Medulla oblongata (tissue), 1 donor: ENCODE measurements around the gene NKX6-2.
"Not testable (repeated sequence)": the region's sequence is repeated elsewhere in the genome, so short reads cannot be mapped to it uniquely, and the experiment has no call there.

Experiments used
- DNase-seq: peaks from one replicate; pipeline ENCODE4 v3.0.0-alpha.2; 2015; ENCODE audit errors: extremely low spot score

Gene NKX6-2

DNA sequence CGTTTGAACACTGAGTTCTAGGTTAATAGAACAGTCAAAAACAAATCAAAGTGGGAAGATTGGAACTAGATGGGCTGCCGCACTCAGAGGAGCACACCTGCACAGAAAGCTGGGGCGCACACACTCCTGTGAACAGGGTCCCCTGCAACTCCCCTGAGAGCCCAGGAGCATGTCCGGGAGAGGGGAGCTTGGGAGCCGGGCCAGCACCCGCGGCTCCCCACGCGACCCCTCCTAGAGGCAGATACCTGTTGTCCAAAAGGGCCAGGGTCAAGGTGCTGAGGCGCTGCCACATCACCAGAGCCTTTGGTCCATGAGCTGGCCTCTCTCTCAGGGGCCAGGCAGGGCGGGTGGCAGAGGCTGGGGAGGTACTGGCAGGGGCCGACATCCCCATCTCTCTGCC, 5.6 kb downstream of the NKX6-2 start:
- DNase-seq, result no peak

DNA sequence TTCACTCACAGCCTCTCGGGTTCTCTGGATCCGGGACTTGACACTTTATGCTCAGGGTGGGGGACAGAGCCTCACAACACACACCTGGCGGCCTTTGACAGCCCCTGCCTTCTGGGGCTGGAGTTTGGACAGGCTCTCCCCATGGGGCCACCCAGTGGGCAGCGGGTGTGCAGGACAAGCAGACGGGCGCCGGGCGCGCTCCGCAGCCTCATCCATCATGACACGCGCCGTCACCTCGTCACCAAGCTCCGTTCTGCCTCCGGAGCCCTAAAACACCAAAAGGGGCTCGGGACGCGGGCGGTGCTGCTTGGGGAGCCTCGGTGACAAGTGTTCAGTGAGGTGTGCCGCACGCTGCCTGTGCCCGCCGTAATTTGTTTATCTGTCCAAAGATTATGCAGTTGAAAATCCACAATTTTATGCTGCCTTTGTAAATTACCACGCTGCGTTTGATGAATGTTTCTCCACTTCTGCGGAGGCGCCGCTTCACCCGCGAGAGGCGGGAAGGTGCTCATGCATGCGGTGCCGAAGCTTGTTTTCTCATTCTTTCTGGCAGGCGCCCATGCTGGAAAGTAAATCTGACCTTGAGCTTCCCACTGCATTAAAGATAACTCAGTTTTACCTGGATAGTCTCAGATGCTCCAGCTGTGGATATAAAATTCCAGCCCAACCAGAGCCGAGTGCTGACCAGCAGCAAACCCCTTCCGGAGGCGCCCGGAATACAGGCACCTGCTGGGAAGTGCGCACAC, 6.2 kb downstream of the NKX6-2 start:
- DNase-seq, result no peak

DNA sequence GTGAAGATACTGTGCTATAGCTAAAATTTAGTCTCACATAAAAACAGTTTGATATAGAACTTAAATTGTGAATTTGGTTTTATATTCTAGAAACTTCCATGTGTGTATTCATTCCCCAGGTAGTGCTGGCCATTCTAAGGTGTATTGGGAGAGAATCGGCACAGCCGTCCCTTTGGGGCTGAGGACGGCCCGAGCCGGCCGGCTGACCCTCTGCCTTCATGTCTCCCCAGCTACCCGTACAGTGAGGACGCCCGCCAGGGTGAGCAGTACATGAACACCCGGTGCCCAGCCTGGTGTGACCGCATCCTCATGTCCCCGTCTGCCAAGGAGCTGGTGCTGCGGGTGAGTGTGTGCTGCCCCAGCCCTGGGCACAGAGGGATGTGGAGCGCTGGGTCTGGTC, 8.5 kb downstream of the NKX6-2 start:
- no peak for DNase-seq

DNA sequence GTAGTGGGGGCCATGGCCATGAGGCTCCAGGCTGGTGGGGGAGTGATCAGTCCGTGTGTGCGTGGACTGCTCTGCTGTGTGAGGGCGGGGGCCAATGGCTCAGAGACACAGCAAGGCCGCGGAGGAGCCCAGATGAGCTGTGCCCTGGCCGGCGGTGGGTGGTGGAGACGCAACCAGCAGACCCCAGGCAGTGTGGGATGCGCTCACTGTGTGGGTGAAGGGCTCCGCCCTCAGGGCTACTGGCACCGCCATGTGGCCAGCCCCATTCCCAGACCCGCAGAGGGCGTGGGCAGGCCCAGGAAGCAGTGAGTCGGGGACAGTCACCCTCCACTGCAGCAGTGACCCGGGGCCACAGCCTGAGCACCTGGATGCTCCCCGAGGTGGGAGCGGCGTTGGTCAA, 9.1 kb downstream of the NKX6-2 start:
- no peak for DNase-seq

DNA sequence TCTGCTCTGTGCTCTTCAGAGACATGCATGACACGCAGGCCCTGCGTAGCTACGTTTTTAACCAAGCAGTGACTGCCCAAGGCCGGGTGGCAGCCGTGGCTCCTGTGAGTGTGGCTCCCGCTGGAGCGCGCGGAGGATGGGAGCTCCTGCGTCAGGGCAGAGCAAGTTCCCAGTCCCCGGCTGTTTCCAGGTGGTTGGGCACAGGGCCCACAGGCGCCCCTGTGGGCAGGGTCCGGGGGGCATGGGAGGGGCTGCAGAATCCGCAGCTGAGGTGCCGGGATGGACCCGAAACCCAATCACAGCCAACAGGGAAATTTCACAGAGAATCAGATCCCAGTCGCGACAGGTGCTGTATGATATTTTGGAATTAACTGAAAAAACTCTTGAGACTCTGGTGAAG, 9.8 kb downstream of the NKX6-2 start:
- DNase-seq, result no peak

DNA sequence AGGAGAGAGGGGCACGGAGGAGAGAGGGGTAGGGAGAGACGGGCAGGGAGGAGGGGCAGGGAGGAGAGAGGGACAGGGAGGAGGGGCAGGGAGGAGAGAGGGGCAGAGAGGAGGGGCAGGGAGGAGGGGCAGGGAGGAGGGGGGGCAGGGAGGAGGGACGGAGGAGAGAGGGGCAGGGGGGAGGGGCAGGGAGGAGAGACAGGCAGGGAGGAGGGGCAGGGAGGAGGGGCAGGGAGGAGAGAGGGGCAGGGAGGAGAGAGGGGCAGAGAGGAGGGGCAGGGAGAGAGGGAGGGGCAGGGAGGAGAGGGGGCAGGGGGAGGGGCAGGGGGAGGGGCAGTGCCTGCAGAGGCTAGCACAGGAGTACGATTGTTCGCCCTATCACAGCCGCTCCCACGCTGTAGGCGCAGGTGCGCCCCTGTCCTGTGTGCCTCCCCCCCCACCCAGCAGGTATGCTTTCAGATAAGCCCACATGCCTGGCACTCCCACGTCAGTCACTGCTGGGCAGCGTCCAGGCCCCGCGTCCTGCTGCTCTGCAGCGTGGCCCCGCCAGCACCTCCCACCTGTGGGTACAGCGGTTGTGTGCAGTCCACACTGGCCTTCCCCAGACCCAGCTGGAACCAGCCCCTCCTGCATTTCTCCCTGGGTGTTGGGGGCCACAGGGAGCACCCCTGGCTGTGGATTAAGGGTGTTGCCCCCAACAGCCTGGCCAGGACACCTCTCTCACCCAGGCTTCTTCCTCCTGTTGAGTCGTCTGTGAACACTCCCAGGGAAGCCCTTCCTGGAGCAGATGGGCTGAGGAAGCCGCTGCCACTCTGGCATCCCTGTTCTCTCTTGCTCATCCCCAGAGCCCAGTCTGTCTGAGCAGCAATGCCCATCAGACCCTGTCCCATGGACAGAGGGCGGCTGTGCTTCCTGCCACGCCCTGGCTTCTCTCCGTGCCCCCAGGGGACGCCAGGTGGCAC, 10.8 kb downstream of the NKX6-2 start:
- peak; percentile 94 for DNase-seq

DNA sequence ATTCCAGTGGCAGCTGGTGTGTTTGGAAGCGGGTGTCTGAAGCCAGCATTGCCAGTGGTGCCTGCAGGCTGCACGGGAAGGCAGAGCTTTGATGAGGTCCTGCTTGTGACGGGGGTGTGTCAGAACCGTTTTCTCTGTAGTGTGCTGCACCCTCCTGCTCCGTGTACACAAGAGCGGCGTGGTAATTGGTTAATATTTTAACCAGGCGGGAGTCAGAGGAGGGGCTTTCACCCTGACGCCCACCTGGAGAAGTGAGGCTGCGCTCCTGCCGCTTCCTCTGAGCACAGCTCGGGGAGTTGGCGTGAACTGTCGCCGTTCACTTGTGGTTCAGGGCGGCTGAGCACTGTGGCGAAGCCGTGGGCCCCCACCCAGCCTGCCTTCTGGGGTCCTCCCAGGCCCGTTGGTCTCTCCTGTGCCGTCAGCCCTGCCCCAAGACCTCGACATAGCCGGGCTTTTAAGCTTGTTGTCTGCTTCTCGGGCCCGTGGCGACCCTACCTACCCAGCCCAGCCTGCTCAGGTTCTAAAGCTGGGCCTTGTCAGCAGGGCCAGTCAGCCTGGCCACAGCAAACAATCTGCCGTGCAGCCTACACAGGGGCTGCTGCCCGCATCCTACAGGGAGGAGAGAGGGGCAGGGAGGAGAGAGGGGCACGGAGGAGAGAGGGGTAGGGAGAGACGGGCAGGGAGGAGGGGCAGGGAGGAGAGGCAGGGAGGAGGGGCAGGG, 11.6 kb downstream of the NKX6-2 start:
- DNase-seq, result no peak

DNA sequence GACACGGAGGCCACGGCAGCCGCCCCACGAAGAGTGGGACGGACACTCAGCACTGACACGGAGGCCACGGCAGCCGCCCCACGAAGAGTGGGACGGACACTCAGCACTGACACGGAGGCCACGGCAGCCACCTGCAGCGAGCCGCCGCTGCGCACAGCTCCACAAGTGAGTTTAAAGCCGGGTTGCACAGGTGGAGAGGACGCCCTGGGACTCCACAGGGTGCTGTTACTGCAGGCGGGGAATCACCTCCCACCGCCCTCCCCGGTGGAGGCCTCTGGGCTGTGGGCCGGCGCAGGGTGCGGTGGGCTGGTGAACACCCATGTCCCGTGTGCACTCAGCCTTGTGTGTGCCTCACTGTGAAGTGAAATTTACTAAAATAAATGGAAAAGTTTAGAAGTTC, 13.1 kb downstream of the NKX6-2 start:
- not testable (repeated sequence) for DNase-seq

DNA sequence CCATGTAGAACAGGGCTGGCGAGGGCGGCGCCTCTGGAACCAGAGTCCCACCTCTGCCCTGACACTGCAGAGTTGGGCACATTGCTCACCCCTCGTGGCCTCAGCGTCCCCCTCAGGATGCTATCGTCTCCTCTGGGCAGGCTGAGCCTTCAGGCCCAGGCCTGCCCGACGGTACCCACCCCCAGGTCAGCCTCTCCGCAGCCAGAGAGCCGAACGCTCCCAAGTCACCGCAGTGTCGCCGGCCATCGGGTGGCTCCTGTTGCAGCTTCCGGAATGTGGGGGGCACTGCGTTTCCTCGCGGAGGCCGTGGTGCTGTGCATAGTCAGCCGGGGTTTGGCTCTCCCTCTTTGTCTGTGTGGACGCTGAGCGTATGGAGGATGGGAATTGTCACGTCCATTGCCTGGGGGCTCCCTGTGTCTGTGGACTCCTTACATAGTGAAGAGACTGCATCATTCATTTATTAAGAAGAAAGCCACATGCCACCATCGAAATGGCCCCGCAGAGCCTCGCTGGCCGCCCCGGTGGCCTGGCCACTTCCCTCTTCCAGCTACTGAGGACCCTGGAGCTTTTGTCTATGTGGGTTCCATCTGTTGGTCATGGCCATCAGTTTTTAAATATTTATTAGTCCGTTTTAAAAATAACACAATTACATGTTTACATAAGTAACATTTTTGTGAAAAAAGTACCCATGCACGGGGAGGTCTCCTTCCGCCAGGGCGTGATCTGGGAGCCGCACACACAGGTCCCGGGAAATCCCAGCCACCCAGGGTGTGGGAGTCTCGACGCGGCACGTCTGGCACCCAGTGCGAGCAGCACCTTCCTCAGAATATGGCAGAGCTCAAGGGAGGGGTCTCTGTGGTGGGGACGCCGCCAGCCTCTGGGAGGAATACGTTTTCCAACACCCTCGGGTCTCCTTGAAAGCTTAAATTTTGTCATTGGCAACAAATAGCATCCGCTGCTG, 15.6 kb downstream of the NKX6-2 start:
- no peak for DNase-seq

DNA sequence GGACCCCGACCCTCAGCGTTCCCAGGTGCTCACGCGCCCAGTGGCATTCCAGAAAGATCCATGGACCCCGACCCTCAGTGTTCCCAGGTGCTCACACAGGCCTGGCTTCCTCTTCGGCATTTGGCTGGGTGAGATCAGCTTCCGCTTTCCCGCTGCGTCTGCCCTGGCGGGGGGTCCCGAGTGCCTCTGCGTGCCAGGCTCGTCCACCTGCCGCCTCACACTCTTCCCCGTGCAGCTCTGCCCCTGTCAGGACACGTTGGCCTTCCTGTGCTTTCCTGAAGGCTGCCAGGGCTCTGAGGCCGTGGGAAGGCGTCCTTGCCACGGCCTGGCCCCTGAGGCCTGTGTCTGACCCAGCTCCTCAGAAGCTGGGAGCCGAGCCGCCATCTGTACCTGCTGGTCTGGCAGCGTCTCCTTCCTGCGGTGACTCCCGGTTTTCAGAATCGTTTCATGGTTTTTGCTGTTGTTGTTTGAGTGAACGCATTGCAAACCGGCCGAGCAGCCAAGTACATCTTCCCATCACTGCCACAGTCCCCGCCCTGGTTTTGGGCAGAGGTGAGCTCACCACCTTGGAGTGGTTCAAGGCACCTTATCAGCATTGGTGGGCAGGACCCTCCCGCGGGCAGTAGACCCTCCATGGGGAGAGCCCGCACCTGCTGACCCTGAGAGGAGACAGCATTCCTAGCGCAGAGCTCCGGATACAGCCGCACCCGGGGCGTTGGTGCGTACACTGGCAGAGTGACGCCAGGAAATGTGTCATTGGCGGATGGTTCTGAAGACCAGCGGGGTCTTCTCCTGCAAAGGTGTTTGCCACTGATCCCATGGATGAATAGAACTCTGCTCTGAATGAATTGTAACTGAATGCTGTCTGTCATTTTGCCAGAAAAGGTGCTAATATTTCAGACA, 17.4 kb downstream of the NKX6-2 start:
- no peak for DNase-seq

DNA sequence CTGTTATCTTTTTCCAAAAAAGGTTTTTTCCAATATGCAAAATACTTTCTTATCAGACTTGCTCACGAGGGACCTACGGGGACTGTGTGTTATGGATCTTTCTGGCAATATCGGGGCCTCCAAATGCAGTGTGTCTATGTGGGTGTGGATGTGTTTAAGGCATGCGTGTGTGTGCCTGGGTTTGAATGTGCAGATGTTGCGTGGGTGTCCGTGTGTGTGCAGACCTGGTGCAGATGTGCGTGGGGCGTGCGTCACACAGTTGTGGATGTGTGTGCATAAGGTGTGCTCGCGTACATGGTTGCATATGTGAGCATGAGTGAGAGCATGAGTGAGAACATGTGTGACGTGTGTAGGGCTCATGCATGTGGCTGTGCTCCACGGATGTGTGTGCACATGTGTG, 19.7 kb downstream of the NKX6-2 start:
- no peak for DNase-seq

DNA sequence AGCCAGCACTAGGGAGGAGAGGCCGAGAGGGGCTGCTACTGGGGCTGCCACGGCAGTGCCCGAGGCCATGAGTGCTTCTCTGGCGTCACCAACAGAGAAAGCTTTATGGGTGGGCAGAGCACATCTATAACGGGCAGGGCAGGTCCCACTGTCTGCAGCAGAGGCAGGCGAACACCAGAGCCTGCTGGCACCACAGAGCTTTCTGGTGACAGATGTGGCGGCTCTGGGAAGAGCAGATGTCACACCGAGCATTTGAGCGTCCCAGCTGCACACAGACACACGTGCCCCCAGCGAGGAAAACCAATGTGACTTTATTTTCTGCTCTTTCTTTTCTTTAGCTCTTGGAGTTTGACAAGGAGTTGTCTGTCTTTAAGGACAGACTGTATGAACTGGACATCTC, 20.5 kb downstream of the NKX6-2 start:
- peak; percentile 65 for DNase-seq

DNA sequence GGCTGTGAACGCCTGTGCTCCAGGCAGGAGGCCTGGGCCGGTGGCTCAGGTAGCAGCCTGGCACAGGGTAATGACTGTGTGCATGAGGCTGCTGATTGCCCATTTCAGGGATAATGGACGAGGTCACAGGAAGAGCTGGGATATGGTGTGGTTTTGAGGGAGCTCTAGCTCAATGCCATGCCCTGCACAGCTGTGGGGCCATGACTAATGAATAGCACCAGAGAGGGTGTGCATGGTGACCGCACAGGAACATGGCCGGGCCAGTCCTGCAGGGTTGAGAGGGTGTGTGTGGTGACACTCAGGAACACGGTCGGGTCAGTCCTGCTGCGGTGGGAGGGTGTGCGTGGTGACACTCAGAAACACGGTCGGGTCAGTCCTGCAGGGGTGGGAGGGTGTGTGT, 21.8 kb downstream of the NKX6-2 start:
- no peak for DNase-seq

DNA sequence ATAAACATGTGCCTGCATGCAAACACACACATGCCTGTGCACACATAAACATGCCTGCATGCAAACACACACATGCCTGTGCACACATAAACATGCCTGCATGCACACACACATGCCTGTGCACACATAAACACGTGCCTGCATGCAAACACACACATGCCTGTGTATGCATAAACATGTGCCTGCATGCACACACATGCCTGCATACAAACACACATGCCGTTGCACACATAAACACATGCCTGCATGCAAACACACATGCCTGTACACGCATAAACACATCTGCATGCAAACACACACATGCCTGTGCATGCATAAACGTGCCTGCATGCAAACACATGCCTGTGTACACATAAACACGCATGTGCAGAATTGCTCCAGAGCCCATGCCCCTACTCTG, 22.4 kb downstream of the NKX6-2 start:
- no peak for DNase-seq

DNA sequence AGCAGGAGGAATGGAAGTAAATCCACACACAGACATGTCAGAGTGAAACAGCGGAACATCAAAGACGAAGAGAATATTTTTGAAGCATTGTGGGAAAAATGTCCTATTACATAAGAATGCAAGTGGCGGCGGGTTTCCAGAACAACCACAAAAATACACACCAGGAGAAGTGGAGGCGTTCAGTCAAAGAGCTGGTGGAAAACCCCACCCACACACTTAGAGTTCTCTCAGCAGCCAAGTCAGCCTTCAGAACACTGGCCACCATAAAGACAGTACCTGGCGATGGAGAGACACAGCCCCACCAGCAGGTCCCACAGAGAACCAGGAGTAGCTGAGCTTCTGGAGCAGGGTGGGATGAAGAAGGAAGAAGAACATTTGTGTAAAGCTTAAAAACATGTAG, 23.7 kb downstream of the NKX6-2 start:
- DNase-seq, result no peak

DNA sequence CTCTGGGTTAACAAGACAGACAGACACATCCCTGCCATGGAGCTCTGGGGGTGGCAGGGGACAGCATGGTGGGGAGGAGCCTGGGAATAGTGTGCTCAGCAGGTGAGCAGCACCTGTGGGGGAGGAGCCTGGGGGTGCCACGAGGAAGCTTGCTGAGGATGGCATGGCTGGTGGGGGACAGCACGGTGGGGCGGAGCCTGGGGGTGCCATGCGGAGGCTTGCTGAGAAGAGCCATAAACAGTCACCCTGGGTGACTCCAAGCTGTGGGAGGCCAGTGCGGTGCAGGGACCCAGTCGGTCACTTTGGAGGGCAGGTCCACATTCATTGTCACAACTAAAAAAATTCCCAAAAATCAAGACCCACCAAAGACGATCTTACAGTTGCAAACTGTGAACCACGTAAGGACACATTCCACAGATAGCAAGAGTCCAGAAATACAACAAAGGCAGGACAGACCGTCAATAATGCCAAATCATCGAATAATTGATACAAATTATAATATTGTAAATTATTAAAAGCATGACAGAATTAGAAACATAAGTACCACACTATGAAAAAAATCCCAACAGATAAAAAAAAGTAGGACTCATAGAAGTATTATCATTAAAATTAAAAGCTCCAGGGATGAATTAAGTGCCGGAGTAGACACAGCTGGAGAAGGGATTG, 24.4 kb downstream of the NKX6-2 start:
- no peak for DNase-seq

DNA sequence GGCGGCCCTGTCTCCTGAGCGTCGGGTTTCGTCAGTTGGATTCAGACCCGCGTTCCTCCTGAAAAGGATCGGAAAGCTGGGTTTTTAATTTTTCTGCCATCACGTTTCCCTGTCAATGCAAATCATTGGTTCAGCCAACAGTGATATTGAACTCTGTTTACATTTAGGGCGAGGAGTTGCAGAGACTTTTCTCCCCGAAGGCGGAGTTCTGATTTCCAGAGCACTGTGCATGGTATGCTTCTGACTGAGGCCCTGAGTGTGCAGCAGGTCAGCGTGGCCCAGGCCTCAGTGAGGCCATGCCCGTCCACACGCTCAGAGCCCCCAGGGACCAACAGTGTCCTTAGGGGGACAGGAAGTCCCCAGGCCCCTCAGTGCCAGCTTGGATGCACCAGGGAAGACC, 27.1 kb downstream of the NKX6-2 start:
- no peak for DNase-seq

DNA sequence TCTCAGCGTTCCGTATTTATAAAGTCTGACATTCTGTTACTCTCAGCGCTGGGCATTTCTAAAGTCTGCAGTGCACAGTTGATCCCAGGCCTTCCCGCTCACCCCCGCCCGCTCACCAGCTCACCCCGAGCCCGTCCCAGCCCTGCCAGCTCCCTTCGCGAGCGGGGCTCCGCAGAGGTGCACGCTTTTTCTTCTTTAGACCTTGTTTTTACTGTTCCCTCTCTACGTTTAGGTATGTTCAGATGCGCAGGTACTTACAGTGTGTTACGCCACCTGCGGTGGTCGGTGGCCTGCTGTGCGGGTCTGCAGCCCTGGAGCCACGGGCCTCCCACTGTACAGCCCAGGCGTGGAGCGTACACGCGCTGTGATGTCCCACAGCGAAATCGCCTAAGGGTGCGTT, 28.8 kb downstream of the NKX6-2 start:
- no peak for DNase-seq

DNA sequence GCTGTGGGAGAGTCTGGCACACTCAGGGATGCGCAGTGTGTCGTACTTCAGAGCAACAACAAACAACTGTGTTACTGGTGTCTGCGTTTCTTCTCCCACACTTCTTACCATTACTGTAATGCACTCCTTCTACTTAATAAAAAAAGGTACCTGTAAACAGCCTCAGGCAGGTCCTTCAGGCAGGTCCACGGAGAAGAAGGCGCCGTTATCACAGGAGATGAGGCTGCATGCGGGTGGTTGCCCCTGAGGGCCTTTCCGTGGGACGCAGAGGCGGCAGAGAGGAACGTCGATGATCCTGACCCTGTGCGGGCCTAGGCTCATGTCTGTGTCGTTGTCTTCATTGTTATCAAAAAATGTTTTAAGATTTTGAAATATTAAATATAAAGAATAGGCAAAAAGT, 29.4 kb downstream of the NKX6-2 start:
- no peak for DNase-seq
